Lower lobe of right lung (tissue), 2 donors: Measurements from ENCODE around the gene PTPRE. TPM values are rescaled to one million over a fixed set of nuclear protein-coding genes. Genes with fewer than 3 reads are reported as not detected.
"Not testable (repeated sequence)": the region's sequence is repeated elsewhere in the genome, so short reads cannot be mapped to it uniquely, and the experiment has no call there.

Source experiments
- ATAC-seq, 2 donors: fragments of 200-7000 bp; cut with Tn5 transposase; one replicate each; pipeline ENCODE4 v1.9.1; 2020 to 2022; ENCODE audit warnings: mild to moderate bottlenecking in 2 of 2, moderate library complexity in 2 of 2
- DNase-seq: peaks from one replicate; pipeline ENCODE4 v3.0.0-alpha.2; 2020
- H3K27ac ChIP-seq: fragments of 200-600 bp; one replicate; pipeline ENCODE4 v1.8.0; 2022
- H3K27me3 ChIP-seq: fragments of 200-600 bp; one replicate; pipeline ENCODE4 v1.8.0; 2022; ENCODE audit warnings: low read depth
- H3K36me3 ChIP-seq: fragments of 200-600 bp; one replicate; pipeline ENCODE4 v1.8.0; 2022; ENCODE audit warnings: mild to moderate bottlenecking
- H3K4me1 ChIP-seq: fragments of 200-600 bp; one replicate; pipeline ENCODE4 v1.8.0; 2022
- H3K4me3 ChIP-seq: fragments of 200-600 bp; one replicate; pipeline ENCODE4 v1.8.0; 2022; ENCODE audit warnings: mild to moderate bottlenecking
- H3K9me3 ChIP-seq: fragments of 200-600 bp; one replicate; pipeline ENCODE4 v1.8.0; 2022
- CTCF ChIP-seq: fragments of 200-600 bp; IDR thresholded peaks from one replicate; pipeline ENCODE4 v1.8.0; 2022; ENCODE audit warnings: antibody characterized with exemption, mild to moderate bottlenecking
- intact Hi-C: fragments of 100-400 bp; cut with DNase I; formaldehyde crosslinking; loops from one replicate; pipeline ENCODE4 v1.11.0; 2022
- total RNA-seq: library from RNA; stranded (reverse); fragmentation: NEBNext Ultra II Directional; extraction: Animal tissue kit (Norgen Biotek cat#: 25700); gene quantifications from one replicate; pipeline ENCODE4 v1.2.1, GENCODE V29; 2021
- donor health status: DM: no; HTN: yes; CAD: no; lungs with severe emphysema.

Gene PTPRE
- total RNA-seq, 1 donor from 2014 or later, result 60.5 TPM

- ATAC-seq (no peak), DNase-seq (no peak)
- H3K36me3 ChIP-seq, result no peaks in the 10 kb centered on the region
- peak overlapping the region; percentile 32 for H3K27ac ChIP-seq
- H3K27me3 ChIP-seq, result no peaks in the 10 kb centered on the region
- H3K4me1 ChIP-seq, result peaks cover 42% of the 10 kb centered on the region
- no peak overlapping the region for H3K4me3 ChIP-seq
- no peaks in the 10 kb centered on the region for H3K9me3 ChIP-seq
- no peak for TF ChIP-seq CTCF
- intact Hi-C loops, result no loop called here
Observed at GRCh38 chr10:127986531-127987466, 79.9 kb downstream of the PTPRE start.

GRCh38 chr10:127987467-127988380 lies 80.8 kb downstream of the PTPRE start:
- Histone ChIP-seq H3K36me3 (no peaks in the 10 kb centered on the region), H3K27ac (peak overlapping the region; percentile 32), H3K4me1 (peaks cover 51% of the 10 kb centered on the region), H3K9me3 (no peaks in the 10 kb centered on the region), H3K4me3 (no peak overlapping the region), H3K27me3 (no peaks in the 10 kb centered on the region)
- intact Hi-C loops, result no loop called here
- TF ChIP-seq CTCF, result no peak
- DNase-seq (no peak), ATAC-seq (no peak)

GRCh38 chr10:127989481-127990012 lies 82.6 kb downstream of the PTPRE start:
- intact Hi-C loops, result no loop called here
- TF ChIP-seq CTCF, result no peak
- no peak for DNase-seq
- Histone ChIP-seq H3K4me3 (no peak overlapping the region), H3K4me1 (peaks cover 56% of the 10 kb centered on the region), H3K27ac (peak overlapping the region; percentile 59), H3K36me3 (no peaks in the 10 kb centered on the region), H3K27me3 (no peaks in the 10 kb centered on the region), H3K9me3 (no peaks in the 10 kb centered on the region)
- no peak for ATAC-seq

GRCh38 chr10:127990132-127990788 lies 83.4 kb downstream of the PTPRE start:
- intact Hi-C loops, DNase-seq, H3K9me3 ChIP-seq, H3K36me3 ChIP-seq, H3K27me3 ChIP-seq, H3K4me3 ChIP-seq: not testable (repeated sequence)
- peak in 1 of 2 donors; percentile 16 for ATAC-seq
- Histone ChIP-seq H3K27ac (peak overlapping the region; percentile 76), H3K4me1 (peaks cover 56% of the 10 kb centered on the region)

GRCh38 chr10:127990846-127991542 lies 84.1 kb downstream of the PTPRE start:
- no peaks in the 10 kb centered on the region for H3K36me3 ChIP-seq
- H3K9me3 ChIP-seq, result no peaks in the 10 kb centered on the region
- peak; percentile 86 to 90 for ATAC-seq
- peak overlapping the region; percentile 76 for H3K27ac ChIP-seq
- H3K4me1 ChIP-seq, result peaks cover 58% of the 10 kb centered on the region
- H3K4me3 ChIP-seq, result no peak overlapping the region
- H3K27me3 ChIP-seq, result no peaks in the 10 kb centered on the region
- no peak for TF ChIP-seq CTCF
- no peak for DNase-seq
- intact Hi-C loops, result no loop called here
